ENCODE results near the gene TMEM151B. TPM values are rescaled to one million over a fixed set of nuclear protein-coding genes. Genes with fewer than 3 reads are reported as not detected.
"Not testable (repeated sequence)": the region's sequence is repeated elsewhere in the genome, so short reads cannot be mapped to it uniquely, and the experiment has no call there.

TMEM151B gene
- total RNA-seq, 4 donors from 2014 or later, result 0.27 to 0.57 TPM; not detected in 2

DNA sequence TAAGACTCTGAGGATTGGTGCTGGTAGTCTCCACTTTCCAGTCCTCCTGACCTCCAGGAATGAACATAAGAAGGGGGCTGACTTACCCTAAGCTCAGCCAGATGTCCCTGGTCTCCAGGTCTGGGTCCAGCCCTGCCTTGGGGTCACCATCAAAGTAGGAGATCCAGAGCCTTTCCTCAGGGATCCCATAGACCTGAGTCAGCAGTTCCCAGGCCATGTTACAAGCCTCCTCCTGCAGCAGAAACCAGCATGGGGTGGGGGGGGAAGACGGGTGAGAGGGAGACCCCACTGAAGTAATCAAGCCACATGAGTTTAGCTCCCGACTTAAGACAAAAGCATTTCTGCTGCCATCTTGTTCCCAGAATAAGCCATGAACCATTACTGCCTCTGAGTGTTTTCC lies 41.1 kb downstream of the TMEM151B start:
- peaks cover 0 to 51% (median 0%) of the 10 kb centered on the region in 3 donors for H3K36me3 ChIP-seq
- peaks cover 0 to 30% (median 0%) of the 10 kb centered on the region in 4 donors for H3K4me1 ChIP-seq
- H3K4me3 ChIP-seq, result no peak overlapping the region
- H3K27ac ChIP-seq, result peak overlapping the region in 2 of 4 donors; percentile 61 to 70
- H3K27me3 ChIP-seq, result no peaks in the 10 kb centered on the region
- no peak for DNase-seq
- no peak for TF ChIP-seq POLR2A (IDR thresholded peaks at IDR 0.05)
- TF ChIP-seq, protein P1, sequence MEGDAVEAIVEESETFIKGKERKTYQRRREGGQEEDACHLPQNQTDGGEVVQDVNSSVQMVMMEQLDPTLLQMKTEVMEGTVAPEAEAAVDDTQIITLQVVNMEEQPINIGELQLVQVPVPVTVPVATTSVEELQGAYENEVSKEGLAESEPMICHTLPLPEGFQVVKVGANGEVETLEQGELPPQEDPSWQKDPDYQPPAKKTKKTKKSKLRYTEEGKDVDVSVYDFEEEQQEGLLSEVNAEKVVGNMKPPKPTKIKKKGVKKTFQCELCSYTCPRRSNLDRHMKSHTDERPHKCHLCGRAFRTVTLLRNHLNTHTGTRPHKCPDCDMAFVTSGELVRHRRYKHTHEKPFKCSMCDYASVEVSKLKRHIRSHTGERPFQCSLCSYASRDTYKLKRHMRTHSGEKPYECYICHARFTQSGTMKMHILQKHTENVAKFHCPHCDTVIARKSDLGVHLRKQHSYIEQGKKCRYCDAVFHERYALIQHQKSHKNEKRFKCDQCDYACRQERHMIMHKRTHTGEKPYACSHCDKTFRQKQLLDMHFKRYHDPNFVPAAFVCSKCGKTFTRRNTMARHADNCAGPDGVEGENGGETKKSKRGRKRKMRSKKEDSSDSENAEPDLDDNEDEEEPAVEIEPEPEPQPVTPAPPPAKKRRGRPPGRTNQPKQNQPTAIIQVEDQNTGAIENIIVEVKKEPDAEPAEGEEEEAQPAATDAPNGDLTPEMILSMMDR (IDR thresholded peaks at IDR 0.05), result no peak
- no peaks in the 10 kb centered on the region for H3K9me3 ChIP-seq

DNA sequence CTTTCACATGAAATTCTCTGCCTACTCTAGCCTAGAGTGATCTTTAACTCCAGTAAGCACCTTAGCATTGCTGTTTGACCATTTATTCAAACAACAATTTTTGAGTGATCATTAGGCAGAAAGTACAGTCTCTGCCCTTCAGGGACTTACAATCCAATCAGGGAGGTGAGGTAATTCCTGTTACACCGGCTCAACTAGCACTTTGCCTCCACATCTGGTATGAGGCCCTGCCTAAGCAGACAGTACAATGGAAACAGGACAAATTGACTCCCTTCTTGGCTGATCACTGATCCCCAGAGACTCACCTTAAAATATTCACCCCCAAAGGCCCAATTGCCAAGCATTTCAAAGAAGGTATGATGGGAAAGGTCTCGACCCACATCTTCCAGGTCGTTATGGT lies 41.5 kb downstream of the TMEM151B start:
- no peaks in the 10 kb centered on the region for H3K27me3 ChIP-seq

DNA sequence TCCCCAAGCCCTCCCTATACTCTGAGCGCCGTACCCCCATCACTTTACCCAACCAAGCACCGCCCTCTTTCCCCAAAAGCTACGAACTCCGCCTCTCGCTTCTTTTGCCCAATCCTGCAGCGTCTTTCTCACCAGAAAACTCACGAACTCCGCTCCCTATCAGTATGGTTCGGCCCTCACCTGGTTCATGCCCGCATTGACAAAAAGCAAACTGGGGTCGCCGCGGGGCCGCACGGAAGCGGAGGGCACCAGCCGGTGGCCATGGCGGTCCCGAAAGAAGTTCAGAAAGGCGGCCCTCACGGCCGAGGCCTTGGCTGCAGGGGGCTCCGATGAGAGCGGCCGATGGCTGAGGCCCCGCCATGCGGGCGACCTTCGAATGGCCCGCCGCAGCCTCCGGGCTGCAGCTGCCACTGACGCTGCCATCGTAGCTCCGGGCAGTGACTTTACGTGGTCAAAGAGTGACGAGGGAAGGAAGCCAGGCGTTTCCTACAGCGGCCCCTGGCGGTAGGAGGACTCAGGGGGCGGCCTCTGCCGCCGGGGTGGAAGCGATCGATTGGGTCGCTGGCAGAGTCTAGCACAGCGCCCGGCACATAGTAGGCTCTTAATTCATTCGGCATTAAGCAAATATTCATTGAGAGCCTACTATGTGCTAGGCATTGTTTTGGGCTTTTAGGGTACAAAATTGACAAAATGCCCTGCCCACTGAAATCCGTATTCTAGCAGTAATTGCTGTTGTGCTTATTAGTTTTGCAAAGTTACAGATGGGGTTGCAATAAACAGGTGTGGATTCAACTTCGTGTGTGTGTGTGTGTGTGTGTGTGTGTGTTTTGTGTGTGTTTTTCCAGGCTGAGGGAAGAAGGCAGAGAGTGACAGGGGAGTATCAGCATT lies 42.9 kb downstream of the TMEM151B start, which contains the start of gene AARS2:
AARS2 (minus strand) TSS at position 447 of the 888 bp plus-strand sequence; CDS start at position 423, 24 bp downstream.
- Histone ChIP-seq H3K9me3 (no peaks in the 10 kb centered on the region), H3K27me3 (no peaks in the 10 kb centered on the region), H3K4me3 (peak within 1 kb of the TSS; percentile 65 to 85 (median 76)), H3K36me3 (peaks cover 0 to 33% (median 0%) of the 10 kb centered on the region in 3 donors), H3K4me1 (peaks cover 0 to 30% (median 0%) of the 10 kb centered on the region in 4 donors), H3K27ac (peak within 1 kb of the TSS; percentile 62 to 83 (median 78))
- DNase-seq, result peak; percentile 78 to 95 (median 91)
- peak; percentile 87 to 90 for TF ChIP-seq POLR2A (IDR thresholded peaks at IDR 0.05)
- TF ChIP-seq, protein P1 (IDR thresholded peaks at IDR 0.05), result peak; percentile 75 to 97 (median 94)

More for the DNA sequence above, 41.5 kb downstream of the TMEM151B start:
- H3K36me3 ChIP-seq, result peaks cover 0 to 47% (median 0%) of the 10 kb centered on the region in 3 donors
- H3K4me3 ChIP-seq, result peak overlapping the region in 2 of 4 donors; percentile 65 to 84
- H3K4me1 ChIP-seq, result peaks cover 0 to 30% (median 0%) of the 10 kb centered on the region in 4 donors
- no peaks in the 10 kb centered on the region for H3K9me3 ChIP-seq
- H3K27ac ChIP-seq, result peak overlapping the region in 1 of 4 donors; percentile 61
- DNase-seq, result no peak
- TF ChIP-seq, protein P1 (IDR thresholded peaks at IDR 0.05), result no peak
- no peak for TF ChIP-seq POLR2A (IDR thresholded peaks at IDR 0.05)

DNA sequence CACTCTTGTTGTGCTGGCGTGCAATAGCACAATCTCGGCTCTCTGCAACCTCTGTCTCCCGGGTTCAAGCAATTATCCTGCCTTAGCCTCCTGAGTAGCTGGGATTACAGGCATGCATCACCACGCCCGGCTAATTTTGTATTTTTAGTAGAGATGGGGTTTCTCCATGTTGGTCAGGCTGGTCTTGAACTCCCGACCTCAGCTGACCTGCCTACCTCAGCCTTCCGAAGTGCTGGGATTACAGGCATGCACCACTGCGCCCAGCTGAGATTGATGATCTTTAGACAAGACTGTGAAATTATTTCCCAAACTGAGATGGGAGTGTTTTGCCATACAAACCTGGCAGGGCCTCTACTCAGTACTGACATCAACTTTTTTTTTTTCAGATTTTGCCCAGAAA lies 44.4 kb downstream of the TMEM151B start:
- H3K27me3 ChIP-seq, H3K9me3 ChIP-seq, DNase-seq: not testable (repeated sequence)

DNA sequence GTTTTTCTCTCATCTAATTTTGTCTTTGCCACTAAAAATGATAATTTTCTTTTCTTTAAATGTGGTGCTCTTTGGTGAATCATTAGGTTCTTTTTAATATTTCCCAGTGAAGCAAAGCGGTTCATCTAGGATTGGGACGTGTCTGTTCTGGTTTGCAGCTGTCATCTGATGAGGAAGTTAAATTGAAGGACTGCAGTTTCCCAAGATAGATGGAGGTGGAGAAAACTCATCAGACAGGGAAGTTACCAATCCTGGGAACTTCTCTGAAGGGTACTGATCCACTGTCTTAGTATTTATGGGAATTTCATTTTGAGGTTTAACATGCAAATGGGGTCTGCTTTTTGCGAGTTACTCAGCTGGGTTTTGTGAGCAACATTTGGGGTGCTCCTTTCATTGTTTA lies 45.3 kb downstream of the TMEM151B start:
- no peak overlapping the region for H3K27ac ChIP-seq
- DNase-seq, result no peak
- H3K9me3 ChIP-seq, result no peaks in the 10 kb centered on the region
- no peak overlapping the region for H3K4me3 ChIP-seq
- H3K27me3 ChIP-seq, result no peaks in the 10 kb centered on the region
- H3K36me3 ChIP-seq, result peaks cover 0 to 13% (median 0%) of the 10 kb centered on the region in 3 donors
- peaks cover 0 to 19% (median 0%) of the 10 kb centered on the region in 4 donors for H3K4me1 ChIP-seq
- TF ChIP-seq, protein P1 (IDR thresholded peaks at IDR 0.05), result no peak
- no peak for TF ChIP-seq POLR2A (IDR thresholded peaks at IDR 0.05)

More for the DNA sequence above, 44.4 kb downstream of the TMEM151B start:
- Histone ChIP-seq H3K4me1 (peaks cover 0 to 25% (median 0%) of the 10 kb centered on the region in 4 donors), H3K36me3 (peaks cover 0 to 21% (median 0%) of the 10 kb centered on the region in 3 donors)
- H3K4me3 ChIP-seq, H3K27ac ChIP-seq: not testable (repeated sequence)

DNA sequence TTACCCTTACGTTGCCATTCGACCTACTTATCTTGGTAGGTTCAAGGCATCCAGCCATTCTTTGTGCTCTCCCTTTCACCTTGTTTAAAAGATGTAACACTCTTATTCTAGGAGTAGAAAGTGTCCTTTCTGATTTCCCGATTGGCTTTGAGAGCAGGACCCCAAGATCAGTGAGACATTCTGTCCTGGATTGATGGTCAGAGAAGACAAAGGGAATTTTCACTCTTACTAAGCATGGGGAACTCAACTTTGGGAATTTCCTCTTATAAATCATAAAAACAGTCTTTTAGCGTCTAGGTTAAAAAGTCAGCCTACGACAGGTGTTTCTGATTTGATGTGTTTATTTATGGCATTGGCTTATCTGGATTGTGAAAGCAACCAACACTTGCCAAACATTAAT lies 45.7 kb downstream of the TMEM151B start:
- TF ChIP-seq POLR2A (IDR thresholded peaks at IDR 0.05), result no peak
- TF ChIP-seq, protein P1 (IDR thresholded peaks at IDR 0.05), result no peak
- DNase-seq, result no peak
- Histone ChIP-seq H3K27me3 (no peaks in the 10 kb centered on the region), H3K4me1 (peaks cover 0 to 16% (median 0%) of the 10 kb centered on the region in 4 donors), H3K27ac (no peak overlapping the region), H3K4me3 (no peak overlapping the region), H3K9me3 (no peaks in the 10 kb centered on the region), H3K36me3 (peaks cover 0 to 9% (median 0%) of the 10 kb centered on the region in 3 donors)
